ENCODE data around the gene C16orf95. TPM values are rescaled to one million over a fixed set of nuclear protein-coding genes. Genes with fewer than 3 reads are reported as not detected.

Gene C16orf95
- total RNA-seq, 1 donor from 2014 or later = 6.9 TPM

GRCh38 chr16:87271256-87271655 lies 45.9 kb downstream of the C16orf95 start:
- peaks cover 2% of the 10 kb centered on the region for H3K9me3 Mint-ChIP-seq (ENCODE audit: low read depth)
- H3K27me3 Mint-ChIP-seq (ENCODE audit: low read depth) = no peaks in the 10 kb centered on the region
- H3K4me1 Mint-ChIP-seq (ENCODE audit: low read depth) = peaks cover 12% of the 10 kb centered on the region
- no peak for TF ChIP-seq CTCF (IDR thresholded peaks at IDR 0.05)
- no peak for DNase-seq (ENCODE audit: low spot score)
- no peak overlapping the region for H3K4me3 Mint-ChIP-seq (ENCODE audit: unreplicated experiment)
- H3K27ac Mint-ChIP-seq (ENCODE audit: unreplicated experiment) = no peak overlapping the region
- no peaks in the 10 kb centered on the region for H3K36me3 Mint-ChIP-seq (ENCODE audit: low read depth)

GRCh38 chr16:87267566-87267965 lies 49.6 kb downstream of the C16orf95 start:
- no peak for DNase-seq (ENCODE audit: low spot score)
- no peaks in the 10 kb centered on the region for H3K36me3 Mint-ChIP-seq (ENCODE audit: low read depth)
- peaks cover 3% of the 10 kb centered on the region for H3K4me1 Mint-ChIP-seq (ENCODE audit: low read depth)
- TF ChIP-seq CTCF (IDR thresholded peaks at IDR 0.05) = no peak
- H3K27ac Mint-ChIP-seq (ENCODE audit: unreplicated experiment) = no peak overlapping the region
- H3K9me3 Mint-ChIP-seq (ENCODE audit: low read depth) = peaks cover 2% of the 10 kb centered on the region
- no peaks in the 10 kb centered on the region for H3K27me3 Mint-ChIP-seq (ENCODE audit: low read depth)
- no peak overlapping the region for H3K4me3 Mint-ChIP-seq (ENCODE audit: unreplicated experiment)

- Mint-ChIP-seq H3K4me3 (ENCODE audit: unreplicated experiment) (no peak overlapping the region), H3K27me3 (ENCODE audit: low read depth) (no peaks in the 10 kb centered on the region), H3K36me3 (ENCODE audit: low read depth) (no peaks in the 10 kb centered on the region), H3K27ac (ENCODE audit: unreplicated experiment) (no peak overlapping the region), H3K4me1 (ENCODE audit: low read depth) (peaks cover 4% of the 10 kb centered on the region), H3K9me3 (ENCODE audit: low read depth) (peaks cover 2% of the 10 kb centered on the region)
- no peak for DNase-seq (ENCODE audit: low spot score)
- no peak for TF ChIP-seq CTCF (IDR thresholded peaks at IDR 0.05)
These were observed 50.3 kb downstream of the C16orf95 start for GRCh38 chr16:87266846-87267245.

DNA sequence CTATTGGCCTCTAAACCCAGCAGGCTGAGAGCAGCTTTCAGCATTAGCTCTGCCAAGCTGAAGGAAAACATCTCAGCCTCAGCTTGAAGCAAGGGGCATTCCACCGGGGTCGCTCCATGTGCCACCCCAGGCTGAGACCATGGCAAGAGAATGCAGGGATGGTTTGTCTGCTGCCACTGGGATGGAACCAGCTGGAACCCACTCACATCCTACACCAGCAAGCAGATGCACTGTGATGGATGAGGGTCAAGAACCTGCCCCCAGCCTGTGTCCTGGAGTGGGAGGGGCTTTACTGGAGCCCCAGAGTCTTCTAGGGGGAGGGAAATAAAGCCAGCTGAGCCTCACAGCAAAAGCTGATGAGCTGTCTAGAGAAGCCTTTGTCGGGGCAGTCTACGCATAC lies 51.9 kb downstream of the C16orf95 start:
- H3K4me1 Mint-ChIP-seq (ENCODE audit: low read depth) = peaks cover 8% of the 10 kb centered on the region
- H3K36me3 Mint-ChIP-seq (ENCODE audit: low read depth) = peaks cover 2% of the 10 kb centered on the region
- no peak for TF ChIP-seq CTCF (IDR thresholded peaks at IDR 0.05)
- H3K27ac Mint-ChIP-seq (ENCODE audit: unreplicated experiment) = no peak overlapping the region
- H3K9me3 Mint-ChIP-seq (ENCODE audit: low read depth) = peaks cover 6% of the 10 kb centered on the region
- H3K27me3 Mint-ChIP-seq (ENCODE audit: low read depth) = no peaks in the 10 kb centered on the region
- DNase-seq (ENCODE audit: low spot score) = no peak
- no peak overlapping the region for H3K4me3 Mint-ChIP-seq (ENCODE audit: unreplicated experiment)

- no peak for TF ChIP-seq CTCF (IDR thresholded peaks at IDR 0.05)
- no peak overlapping the region for H3K27ac Mint-ChIP-seq (ENCODE audit: unreplicated experiment)
- peaks cover 2% of the 10 kb centered on the region for H3K36me3 Mint-ChIP-seq (ENCODE audit: low read depth)
These were observed 52.6 kb downstream of the C16orf95 start for GRCh38 chr16:87264634-87265033.

More at GRCh38 chr16:87264634-87265033, 52.6 kb downstream of the C16orf95 start:
- Mint-ChIP-seq H3K9me3 (ENCODE audit: low read depth) (peaks cover 6% of the 10 kb centered on the region), H3K27me3 (ENCODE audit: low read depth) (no peaks in the 10 kb centered on the region), H3K4me3 (ENCODE audit: unreplicated experiment) (no peak overlapping the region), H3K4me1 (ENCODE audit: low read depth) (peaks cover 8% of the 10 kb centered on the region)
- DNase-seq (ENCODE audit: low spot score) = no peak

Measured in chondrocyte (in vitro differentiated cells).